Posterior vena cava (tissue), 2 donors: ENCODE data around the gene RPTOR. TPM values are rescaled to one million over a fixed set of nuclear protein-coding genes. Genes with fewer than 3 reads are reported as not detected.
A peak's percentile ranks its signal among the peaks of the same experiment; 100 is the strongest.

Experiments used
- DNase-seq: peaks from one replicate; pipeline ENCODE4 v3.0.0-alpha.2; 2020; ENCODE audit warnings: low spot score
- intact Hi-C, 2 donors: fragments of 100-400 bp; cut with DNase I; formaldehyde crosslinking; loops; one replicate each; pipeline versions ENCODE4 v1.14.1 to v1.14.2; 2022 to 2023
- total RNA-seq, 2 donors: library from RNA; stranded (reverse); fragmentation: NEBNext Ultra II Directional; extraction: Animal tissue kit (Norgen Biotek cat#: 25700); gene quantifications; one replicate each; pipeline ENCODE4 v1.2.1, GENCODE V29; 2021
- donor health status: DM: yes; HTN: yes; CAD: no.
- donor health status: DM: yes; HTN: yes; CAD: no.

The RPTOR gene
- total RNA-seq, 2 donors from 2014 or later = 30.1 to 44.1 TPM

GRCh38 chr17:80671039-80671824 is 126.6 kb downstream of the RPTOR start:
- no peak for DNase-seq
- intact Hi-C loops = no loop called here

DNA sequence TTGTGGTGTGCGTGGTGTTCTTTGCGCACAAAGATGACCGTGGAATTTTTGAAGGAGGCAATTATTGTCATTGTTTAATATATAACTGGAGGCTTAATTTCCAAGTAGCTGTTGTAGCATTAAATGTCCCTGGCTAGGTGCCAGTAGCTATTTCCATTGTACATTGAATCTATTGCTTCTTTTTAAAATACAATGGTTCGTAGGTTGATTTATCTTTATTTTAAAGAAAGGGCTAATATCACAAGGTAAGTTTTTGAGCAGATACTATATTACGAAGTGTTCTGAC is 127.1 kb downstream of the RPTOR start:
- intact Hi-C loops = no loop called here
- no peak for DNase-seq

- intact Hi-C loops = no loop called here
- DNase-seq = no peak
Observed at GRCh38 chr17:80673152-80673920, 128.7 kb downstream of the RPTOR start.

- DNase-seq = peak; percentile 26
- intact Hi-C loops = no loop called here
Observed at GRCh38 chr17:80675438-80676095, 130.9 kb downstream of the RPTOR start.

GRCh38 chr17:80676096-80676466 is 131.4 kb downstream of the RPTOR start:
- intact Hi-C loops = no loop called here
- no peak for DNase-seq

DNA sequence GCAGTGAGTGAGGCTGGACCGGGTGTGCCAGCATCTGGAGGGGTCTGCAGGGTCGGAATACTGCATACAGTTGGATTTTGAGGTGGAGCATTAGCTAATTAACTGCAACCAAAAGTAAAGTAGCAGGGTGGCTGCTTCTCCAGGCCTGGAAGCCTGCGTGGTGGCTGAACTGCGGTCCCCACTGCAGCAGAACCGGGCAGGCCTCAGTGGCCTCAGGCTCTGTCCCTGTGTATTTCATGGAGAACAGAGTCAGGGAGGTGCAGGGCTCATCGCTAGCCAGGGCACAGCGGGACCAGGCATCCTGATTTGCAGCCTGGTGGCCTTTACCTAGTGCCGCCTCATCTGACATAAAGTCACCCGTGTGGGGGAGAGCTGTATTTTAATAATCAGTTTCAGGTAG is 131.9 kb downstream of the RPTOR start:
- DNase-seq = no peak
- intact Hi-C loops = no loop called here

GRCh38 chr17:80677214-80677756 is 132.6 kb downstream of the RPTOR start:
- no peak for DNase-seq
- intact Hi-C loops = no loop called here

GRCh38 chr17:80679816-80680215 is 135.2 kb downstream of the RPTOR start:
- intact Hi-C loops = no loop called here
- no peak for DNase-seq

- intact Hi-C loops = no loop called here
Observed at GRCh38 chr17:80681215-80681614, 136.6 kb downstream of the RPTOR start.

GRCh38 chr17:80682372-80682771 is 137.7 kb downstream of the RPTOR start:
- intact Hi-C loops = no loop called here
- no peak for DNase-seq

More at GRCh38 chr17:80681215-80681614, 136.6 kb downstream of the RPTOR start:
- DNase-seq = peak; percentile 71

GRCh38 chr17:80683625-80684104 is 139.0 kb downstream of the RPTOR start:
- DNase-seq = peak; percentile 11
- intact Hi-C loops = no loop called here

GRCh38 chr17:80687839-80688238 is 143.2 kb downstream of the RPTOR start:
- DNase-seq = no peak
- intact Hi-C loops = no loop called here

GRCh38 chr17:80689129-80689619 is 144.5 kb downstream of the RPTOR start:
- DNase-seq = peak; percentile 29
- intact Hi-C loops = no loop called here

DNA sequence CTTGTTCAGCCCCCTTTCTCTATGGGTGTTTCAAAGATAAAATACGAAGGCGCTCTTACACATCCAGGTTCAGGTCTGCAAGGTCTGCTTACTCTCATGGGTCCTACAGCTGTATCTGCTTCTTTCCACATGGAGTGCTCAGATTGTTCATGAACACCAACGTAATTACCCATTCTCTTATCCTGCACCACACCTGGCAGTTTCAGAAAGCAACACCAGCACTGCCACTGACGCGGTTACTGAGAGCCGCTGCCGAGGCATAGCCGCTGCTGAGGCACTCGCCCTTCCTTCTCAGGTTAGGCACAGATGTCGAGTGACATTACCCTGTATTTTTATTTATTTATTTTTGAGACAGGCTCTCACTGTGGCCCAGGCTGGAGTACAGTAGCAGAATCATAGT is 147.1 kb downstream of the RPTOR start:
- intact Hi-C loops = no loop called here
- no peak for DNase-seq

DNA sequence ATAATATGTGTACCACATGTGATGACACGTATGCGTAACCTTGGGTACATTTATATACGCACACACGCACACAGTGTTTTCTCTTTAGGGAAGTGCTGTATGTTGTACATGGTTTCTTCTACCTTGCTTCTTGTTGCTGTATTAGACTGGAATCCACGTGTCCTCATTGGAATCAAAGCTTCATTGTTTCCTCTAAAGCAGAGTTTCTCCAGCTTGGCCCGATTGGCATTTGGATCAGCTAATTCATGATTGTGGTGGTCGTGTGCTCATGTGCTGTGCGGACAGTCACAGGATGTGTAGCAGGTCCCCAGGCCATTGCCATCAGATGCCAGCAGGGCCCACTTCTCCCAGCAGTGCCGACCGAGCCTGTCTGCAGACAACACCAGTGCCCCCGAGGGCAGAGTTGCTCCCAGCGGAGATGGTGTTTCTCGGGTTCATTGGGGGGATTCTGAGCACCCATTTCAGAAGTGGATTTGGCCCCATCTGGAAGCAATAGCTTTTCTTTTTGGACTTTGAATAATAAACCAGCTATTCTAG is 148.4 kb downstream of the RPTOR start:
- intact Hi-C loops = no loop called here
- no peak for DNase-seq

- intact Hi-C loops = no loop called here
- DNase-seq = no peak
Observed at GRCh38 chr17:80693511-80693910, 148.9 kb downstream of the RPTOR start.

DNA sequence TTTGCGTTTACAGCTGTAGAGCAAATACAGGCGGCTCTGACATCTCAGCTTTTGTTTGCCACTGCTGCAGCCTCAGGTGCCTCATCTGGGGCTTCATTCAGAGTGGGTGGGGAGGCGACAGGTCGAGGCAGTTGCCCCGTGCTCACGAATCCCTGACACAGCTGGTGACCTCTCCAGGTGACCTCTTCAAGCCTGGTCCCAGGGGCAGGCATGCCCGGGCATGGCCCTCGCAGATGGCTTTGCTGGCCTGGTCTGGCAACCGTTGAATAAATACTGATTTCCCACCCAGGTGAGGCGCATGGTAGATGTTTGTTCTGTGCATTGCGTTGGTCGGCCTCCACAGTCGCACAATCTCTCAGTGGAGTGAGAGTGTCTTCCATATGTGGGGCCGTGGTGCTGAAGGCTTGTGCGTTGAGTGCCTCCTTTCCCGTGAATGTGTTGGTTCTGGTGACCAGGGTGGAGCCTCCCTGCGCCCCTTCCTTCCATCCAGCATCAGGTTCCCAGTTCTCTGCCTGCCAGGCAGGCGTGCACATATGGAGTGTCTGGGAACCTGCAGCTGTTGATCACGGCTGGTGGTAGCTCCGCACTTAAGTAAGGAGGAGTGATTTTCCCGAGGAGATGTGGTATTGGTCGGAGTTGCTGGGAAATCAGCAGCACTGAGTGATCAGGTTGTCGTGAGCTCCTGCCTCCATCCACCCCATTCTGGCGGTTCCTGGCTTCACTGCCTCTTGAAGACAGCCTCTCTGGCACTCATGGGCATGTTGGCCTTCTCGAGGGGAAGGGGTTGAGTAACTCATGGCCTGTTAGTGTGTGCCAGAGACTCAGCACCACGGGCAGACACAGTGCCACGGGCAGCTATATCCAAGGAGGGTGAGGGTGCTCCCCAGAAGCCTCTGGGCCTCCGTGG is 149.7 kb downstream of the RPTOR start:
- no peak for DNase-seq
- intact Hi-C loops = no loop called here

- no peak for DNase-seq
- intact Hi-C loops = no loop called here
Observed at GRCh38 chr17:80694992-80695912, 150.6 kb downstream of the RPTOR start.
